Left renal pelvis (tissue), 4 donors: Measurements from ENCODE around the gene TMEM266. TPM values are rescaled to one million over a fixed set of nuclear protein-coding genes. Genes with fewer than 3 reads are reported as not detected.

ENCODE experiments used
- DNase-seq, 4 donors: peaks; one replicate each; pipeline ENCODE4 v3.0.0-alpha.2; 2013; ENCODE audit warnings: low read depth in 4 of 4, low spot score in 3 of 4
- polyA plus RNA-seq, 4 donors: library from polyadenylated mRNA; unstranded; fragments of 120-200 nt; gene quantifications; one replicate each; pipeline ENCODE4 v1.2.1, GENCODE V29; 2013; ENCODE audit not compliant: insufficient read length in 4 of 4

TMEM266 gene
- polyA plus RNA-seq, 4 donors, result 0.78 to 14.0 (median 11.0) TPM

DNA sequence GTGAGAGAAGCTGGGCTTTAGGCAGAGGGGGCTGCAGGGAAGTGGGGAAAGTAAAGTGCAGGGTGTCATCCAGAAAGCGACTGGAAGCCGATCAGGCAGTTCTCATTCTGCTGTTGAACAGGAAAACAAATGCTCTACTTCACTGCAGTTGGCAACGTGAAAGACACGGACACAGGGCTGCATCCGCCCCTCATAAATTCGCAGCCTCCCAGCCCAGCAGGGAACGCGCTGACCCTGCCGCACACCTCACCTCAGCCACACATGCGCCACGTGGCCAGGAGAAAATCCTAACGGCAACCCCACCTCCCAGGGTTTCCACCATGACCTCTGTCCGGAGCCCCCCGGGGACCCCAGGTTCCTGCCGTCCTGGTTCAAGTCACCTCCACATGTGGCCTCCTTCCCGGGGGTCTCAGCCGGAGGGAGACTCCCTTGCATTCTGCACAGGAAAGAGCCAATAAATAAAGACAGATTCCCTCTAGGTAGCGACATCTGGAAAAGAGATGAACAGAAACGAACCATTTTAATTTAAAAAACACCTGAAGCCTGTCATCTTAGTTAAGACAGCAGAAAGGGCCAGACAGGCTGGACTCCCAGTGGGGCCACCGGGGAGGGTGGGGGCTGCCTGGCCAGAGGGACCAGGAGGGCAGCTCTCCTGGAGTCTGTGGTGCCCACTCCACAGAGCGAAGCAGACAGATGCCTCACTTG, 118.7 kb downstream of the TMEM266 start:
- DNase-seq, result no peak

DNA sequence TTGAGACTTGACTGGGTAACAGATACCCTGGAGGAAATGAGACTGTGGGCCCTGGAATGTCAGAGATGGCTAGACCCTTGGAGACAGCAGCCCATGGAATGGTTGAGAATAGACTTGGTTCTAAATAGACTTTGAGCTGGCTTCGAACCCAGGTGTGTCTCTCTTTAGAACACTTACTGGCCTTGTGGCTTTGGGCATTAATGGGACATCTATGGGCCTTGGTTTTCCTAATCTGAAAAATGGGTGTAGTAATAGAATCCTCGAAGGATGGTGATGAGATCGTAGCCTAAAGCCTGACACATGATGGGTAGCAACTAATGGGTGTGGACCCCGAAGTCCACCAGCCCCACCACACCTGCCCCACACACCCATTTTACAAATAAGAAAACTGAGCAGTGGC, 119.2 kb downstream of the TMEM266 start:
- no peak for DNase-seq

DNA sequence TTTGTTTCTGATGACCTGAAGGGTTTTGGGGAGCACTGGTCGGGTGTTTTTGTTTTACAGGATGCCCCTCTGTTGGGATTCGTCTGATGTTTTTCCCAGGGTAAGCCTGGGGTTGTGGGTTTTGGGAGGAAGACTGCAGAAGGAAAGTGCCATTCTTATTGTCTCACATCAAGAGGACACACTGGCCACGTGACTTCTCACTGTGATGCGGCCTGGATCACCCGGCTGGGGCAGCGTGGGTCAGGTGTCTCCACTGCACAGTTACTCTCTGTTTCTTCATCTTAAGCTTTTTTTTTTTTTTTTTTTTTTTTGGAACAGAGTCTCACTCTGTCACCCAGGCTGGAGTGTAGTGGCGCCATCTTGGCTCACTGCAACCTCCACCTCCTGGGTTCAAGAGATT, 120.5 kb downstream of the TMEM266 start:
- no peak for DNase-seq

DNA sequence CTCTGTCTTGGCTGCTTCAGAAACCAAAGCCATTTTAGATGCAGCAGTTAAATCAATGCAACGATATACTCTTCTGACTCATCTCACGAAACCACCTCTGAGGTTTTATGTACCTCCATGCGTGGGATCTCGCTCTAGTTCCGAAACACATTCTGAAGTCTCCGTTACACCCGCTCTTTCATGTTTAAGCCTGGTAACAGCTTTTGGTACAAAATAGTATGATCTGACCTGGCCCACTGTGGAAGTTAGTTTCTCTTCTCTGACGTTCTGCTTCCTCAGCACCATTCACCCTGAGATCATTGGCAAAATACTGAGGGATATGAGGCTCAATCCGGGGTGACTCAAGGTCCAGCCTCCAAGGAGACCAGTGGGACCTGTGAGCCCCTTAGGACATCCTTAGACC, 121.9 kb downstream of the TMEM266 start:
- DNase-seq, result no peak

DNA sequence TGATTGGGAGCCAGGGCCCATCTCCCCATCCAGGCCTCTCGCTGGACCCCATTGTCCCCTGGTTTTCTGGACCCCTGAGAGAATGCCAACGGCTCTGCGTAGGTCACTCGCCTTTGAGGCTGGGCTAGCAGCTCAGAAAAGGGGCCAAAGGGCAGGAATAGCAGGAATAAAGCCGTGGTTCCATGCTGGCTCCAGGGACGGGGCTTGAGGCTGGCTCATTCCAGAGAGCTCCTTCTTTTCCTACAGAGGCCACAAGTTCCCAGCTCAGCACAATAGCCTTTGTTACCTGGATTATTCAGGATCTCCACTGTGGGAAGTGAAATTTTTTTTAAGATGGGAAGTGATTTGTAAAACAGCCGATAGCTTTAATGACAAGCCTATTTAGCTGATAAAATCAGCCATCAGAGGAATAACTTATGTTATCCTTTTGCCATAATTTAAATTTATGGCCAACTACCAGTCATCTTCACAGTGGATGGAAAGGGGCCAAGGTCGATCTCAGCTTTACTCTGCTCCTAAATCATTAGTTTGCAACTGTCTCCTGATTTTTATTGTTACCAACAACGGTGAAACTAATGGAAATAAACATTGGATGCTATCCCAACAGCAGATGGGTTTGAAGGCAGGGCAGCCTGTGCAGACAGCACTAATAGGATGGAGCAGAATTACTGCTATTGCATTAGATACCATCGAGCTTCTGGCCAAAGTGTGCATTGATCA, 124.3 kb downstream of the TMEM266 start:
- DNase-seq, result no peak

DNA sequence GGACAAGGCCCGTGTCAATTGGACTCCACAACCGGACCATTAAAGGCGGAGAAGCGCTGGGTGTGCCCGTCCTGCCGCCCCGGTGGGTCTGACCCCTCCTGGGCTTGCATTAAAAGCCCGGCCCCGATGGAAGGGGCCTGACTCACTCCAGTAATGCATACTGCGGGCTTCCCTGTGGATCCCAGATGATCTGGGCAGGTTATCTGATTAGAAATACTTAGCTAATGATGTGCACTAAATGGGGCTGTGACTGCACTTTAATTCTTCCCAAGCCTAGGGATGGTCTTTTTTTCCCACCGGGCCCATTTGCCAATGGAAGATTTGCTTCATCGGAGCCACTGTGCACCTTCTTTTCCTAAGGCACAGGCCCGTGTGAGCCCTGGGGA, 124.9 kb downstream of the TMEM266 start:
- no peak for DNase-seq

DNA sequence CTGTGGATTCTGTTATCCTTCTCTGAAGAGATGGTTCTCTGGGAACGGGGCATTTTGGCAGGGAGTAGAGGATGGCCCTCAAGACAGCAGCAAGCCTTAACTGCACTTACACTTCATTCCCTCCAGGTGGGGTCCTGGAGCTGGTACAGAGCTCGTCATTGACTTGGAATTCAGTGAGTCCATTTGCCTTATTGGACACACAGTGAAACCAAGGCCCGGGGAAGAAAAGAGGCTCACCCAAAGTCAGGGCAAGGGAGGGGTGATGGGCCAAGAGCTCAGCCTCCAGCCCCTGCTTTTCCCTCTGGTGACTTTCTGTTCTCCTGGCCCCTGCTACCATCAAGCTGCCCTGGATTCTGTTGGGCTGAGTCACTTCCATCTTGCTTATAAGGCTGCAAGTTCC, 125.9 kb downstream of the TMEM266 start:
- no peak for DNase-seq

DNA sequence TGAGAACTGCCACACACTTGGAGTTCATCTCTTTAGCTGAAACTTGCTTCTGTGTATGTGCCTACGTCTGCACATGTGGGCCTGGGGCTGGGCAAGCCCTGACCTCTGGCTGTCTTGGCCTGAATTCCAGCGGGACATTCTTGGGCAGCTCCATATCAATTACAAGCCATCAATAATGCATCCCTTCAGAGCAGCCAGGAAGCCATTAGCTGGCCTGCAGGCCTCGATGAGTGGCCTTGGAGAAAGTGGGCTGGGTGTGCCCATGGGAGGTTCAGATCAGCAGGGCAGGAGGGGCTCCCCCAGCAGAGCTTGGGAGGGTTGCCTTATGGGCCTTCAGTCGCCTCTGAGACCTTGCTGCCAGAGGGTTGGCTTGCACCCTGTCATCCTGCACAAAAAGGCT, 127.4 kb downstream of the TMEM266 start:
- no peak for DNase-seq

DNA sequence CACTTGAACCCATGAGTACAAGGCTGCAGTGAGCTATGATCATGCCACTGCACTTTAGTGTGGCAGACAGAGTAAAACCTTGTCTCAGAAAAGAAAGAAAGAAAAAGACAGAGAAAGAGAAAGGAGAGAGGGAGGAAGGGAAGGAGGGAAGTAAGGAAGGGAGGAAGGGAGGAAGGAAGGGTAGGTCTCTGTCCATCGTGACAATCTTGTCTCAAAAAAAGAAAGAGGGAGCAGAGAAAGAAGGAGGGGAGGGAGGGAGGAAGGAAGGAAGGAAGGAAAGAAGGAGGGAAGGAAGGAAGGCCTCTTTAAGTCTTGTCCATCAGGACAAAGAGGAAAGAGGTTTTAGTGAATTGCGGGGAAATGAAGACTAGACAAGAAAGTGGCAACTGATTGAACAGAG, 129.3 kb downstream of the TMEM266 start:
- DNase-seq, result no peak

DNA sequence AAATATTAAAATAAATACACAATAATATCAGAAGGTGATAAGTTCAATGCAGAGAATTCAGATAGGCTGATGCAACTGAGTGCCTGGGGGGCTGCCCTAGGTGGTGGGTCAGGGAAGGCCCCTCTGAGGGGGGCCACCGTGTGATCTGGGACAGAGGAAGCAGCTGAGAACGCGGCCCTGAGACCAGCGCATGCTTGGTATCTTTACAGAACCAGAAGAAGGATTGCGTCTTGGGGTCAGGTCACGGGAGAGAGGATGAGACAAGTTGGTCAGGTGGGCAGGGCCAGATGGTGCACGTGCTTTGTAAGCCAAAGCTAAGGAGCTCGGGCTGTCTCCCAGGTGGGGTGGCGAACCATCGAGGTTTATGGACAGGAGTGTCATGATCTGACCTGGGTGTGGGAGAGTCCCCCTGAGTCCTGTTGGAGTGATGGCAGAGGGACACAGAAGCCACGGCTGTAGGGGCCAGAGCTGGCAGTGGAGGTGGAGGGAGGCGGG, 130.3 kb downstream of the TMEM266 start:
- no peak for DNase-seq

DNA sequence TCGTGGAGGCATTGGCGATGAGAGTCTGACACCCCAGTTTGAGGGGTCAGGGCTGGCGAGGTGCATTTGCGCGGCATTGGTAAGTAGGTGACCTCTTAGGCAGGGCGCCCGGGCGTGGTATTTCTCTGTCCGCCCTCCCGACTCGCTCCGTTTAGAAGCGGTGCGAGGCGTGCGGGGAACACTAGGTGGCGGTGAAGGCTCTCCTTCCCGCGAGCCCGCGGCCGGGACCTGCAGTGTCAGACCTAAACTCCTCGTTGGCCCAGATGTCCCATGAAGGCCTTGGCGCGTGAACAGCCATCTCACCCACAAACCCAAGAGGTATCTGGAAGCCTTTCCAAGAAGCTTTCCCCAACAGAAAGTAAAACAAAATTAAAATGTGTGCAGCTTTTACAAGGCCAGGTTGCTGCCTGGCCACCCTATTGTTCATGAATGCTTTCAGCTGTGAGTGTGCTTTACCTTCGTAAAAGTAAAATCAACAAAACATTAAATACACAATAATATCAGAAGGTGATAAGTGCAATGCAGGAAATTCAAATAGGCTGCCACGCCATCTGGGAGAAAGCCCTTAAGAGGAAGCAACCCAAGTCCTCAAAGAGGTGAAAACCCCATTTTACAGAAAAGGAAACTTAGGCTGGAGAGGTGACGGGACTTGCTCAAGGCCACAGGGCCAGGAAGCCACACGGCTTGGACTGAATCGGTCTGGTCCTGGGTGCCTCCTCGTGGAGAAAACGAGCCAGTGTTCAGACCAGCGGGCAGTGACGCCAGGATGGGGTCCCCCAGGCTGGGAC, 131.2 kb downstream of the TMEM266 start:
- peak in 2 of 4 donors; percentile 38 to 42 for DNase-seq

DNA sequence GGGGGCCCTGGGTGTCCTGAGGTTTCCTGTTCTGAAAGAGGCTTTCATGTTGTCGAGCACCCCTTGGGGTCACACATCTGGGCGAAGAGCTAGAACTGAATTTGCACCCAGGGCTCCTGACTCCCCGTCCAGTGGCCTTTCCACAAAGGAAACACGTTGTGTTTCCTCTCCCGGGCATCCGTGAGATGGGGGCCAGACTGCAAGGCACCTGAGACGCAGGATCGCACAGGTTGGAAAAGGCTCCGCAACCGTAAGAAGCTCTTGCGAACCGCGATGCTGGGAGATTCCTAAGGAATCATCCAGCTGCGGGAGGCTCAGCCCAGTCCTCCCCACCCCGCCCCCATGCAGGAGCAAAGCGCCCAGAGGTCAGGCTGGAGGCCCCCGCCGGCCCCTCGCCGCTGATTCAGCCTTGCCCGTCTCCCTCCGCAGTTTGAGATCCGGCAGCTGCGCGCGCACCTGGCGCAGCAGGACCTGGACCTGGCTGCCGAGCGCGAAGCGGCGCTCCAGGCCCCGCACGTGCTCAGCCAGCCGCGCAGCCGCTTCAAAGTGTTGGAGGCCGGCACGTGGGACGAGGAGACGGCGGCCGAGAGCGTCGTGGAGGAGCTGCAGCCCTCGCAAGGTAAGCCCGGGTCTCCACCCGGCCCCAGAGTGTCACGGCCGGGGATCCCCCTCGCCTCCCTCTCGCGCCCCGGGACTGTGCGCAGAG, 131.9 kb downstream of the TMEM266 start:
- DNase-seq, result no peak

DNA sequence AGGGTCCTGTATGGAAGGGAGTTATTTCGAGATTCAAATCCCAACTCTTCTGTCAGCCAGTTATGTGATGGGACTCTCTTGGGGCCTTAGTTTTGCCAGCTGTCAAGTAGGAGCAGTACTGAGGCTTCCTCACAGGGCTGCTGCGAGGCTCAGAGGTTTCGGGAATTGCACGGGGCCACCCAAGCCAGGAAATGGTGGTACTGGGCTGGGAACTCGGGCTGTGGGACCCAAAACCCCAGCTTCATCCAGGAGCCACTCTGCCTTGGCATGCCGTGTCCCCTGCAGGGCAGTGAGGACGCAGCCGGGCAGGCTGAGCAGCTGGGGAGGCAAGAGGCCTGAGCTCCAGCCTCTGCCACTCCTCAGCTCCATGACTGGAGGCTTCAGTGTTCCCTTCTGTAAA, 132.9 kb downstream of the TMEM266 start:
- DNase-seq, result no peak

DNA sequence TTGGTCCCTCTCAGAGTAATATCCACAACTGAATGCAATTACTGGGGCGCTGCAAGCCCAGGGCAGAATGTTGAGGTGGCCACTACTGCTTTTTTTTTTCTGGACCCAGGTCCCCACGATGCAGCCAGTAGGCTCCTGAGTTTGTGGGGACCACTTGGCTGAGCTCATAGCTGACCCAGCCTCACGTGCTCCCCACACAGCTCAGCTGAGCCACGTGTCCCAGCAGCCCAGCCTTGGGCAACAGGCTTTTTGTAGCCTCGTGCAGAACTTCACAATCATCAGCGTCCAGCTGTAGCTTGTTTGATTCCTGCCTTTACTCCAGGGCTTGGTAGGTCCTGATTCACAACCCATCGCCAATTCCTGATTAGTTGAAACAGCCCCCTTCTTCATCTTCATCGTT, 134.1 kb downstream of the TMEM266 start:
- no peak for DNase-seq

DNA sequence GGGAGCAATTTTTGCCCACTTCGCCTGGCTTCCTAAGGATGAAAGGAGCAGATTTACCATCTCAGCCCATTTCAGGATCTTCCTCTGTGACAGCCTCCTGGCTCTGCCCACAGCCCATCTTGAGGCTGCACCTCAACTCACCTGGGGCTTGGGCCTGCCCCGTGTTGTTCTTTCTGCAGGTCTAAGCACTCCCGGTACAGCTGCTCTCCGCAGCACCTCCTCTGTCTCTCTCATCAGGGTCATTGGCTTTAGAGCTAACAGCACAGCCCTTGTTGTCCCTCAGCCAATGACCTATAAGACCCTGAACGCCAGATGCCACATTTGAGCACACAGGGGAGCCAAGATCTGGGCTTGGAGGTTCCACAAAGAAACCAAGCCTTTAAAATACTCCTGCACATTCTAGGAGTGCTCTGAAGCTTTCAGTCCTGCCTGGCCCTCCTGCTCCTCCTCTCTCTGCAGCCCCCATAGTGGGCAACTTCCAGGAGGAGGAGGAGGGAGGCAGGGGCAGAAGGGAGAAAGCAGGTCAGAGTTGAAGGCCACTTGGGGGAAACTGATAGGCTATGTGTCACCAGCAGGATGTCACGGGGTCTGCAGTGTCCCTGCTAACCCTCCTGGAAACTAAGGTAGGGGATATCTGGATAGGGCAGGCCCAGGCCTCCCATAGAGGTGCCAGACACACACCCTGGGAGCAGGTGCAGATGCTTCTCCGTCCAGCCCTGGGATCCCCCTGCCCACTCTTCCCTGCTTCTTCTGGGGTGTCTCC, 135.9 kb downstream of the TMEM266 start:
- no peak for DNase-seq

DNA sequence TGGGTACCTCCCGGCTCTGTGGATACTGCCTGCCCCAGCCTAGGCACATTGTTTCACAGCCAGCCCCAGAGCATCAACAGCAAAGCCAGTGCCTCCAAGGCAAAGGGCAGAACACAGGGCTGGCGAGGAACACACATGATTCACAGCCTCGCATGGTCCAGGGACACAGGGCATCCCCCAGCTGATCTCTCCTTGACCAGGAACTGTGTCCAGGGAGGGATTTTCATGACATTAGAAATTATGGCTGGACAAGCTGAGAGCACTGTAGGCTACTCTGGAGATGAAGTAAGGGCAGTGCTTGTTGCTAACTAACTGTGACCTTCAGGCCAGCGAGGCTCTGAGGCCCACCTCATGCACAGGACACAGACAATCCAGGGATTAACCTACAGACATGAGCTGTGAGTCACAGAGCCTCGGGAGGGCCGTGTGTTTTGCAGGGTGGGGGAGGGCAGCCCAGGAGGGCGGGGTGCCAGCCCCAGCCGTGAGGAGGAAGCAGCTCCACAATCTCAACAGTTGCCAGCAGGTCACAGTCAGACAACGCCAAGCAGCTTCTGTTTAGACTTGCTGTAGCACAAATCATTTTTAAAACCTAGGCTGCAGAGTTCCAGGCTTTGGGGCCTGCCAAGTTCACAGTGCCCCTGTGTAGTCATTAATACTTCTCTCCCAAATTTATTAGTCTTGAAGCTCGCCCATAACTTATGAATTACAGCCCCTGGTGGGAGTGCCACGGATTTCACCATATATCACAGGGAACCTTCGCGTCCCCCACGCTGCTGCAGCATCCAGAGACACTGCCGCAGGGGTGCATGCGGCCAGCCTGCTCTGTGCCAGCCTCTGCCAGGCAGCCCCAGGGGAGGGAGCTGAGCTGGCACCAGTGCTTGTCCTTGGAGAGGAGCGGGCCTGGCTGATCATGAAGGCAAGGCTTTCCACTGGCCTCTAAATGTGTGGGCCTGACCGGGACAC, 136.8 kb downstream of the TMEM266 start:
- DNase-seq, result peak; percentile 27 to 65 (median 44)

DNA sequence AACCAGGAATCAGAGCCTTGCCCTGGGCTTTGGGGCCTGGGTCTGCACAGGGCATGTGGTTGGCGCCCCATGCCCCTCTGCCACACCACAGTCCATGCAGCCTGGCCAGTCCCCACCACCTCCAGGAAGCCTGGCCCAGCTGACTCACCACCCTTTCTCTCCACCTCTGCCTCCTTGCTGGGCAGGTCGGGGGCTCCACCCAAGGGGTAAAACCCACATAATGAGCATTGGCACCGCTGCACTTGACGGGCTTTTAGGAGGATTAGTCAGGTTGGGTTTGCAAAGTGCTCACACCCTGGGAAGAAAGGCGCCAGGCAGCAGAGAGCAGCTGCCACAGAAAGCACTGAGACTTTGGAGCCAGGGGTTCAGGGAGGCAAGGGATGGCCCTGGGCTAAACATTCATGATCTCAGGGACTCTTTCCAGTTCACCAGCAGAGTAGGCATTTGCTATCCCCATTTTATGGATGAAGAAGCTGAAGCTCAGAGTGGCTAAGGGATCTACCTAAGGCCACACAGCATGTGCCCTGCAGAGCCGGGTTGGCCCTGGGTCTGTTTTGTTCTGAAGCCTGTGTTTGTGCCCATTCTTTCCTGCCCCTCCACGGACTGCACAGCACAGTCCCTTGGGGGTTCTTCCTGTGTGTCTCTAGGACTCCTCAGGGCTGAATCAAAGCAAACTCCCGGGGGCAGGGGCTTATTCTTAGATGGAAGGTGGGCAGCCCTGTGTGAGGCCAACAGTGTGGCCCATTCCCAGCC, 138.1 kb downstream of the TMEM266 start:
- no peak for DNase-seq

DNA sequence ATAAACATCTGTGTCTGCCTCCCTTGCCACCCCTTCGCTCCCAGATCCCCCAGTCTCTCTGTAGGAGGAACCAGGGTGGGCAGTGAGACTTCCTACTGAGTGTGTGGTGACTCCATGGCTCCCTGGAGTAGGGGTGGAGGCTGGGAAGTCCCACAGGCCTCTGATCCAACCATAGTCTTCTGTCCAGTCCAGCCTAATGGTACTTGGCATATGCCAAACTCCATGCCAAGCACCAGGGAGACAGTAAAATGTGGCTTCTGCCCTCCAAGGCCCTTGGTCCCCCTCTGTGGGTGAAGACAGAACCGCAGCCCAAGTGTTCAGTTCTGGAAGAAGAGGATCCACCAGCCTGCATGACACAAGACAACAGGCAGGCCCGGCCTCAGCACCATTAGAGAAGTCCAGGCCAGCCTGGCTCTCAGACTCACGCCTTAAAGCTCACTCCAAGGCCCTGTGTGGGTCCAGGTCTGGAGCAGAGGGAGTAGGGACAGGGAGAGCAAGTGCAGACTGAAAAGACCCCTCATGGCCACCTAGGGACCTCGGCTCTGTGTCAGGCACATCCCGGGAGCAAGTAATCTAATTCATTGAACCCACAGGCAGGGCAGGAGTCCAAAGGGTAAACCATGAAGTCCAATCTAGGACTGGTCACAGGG, 138.8 kb downstream of the TMEM266 start:
- no peak for DNase-seq
